Transverse colon (tissue), 4 donors: ENCODE data around the gene CCDC136.

Experiments used
- POLR2A ChIP-seq: fragments of 450-650 bp; IDR thresholded peaks from one replicate; pipeline ENCODE4 v1.6.1; 2016; ENCODE audit warnings: antibody characterized with exemption, mild to moderate bottlenecking, moderate library complexity
- POLR2AphosphoS5 ChIP-seq, 3 donors: sonication (generic); formaldehyde crosslinking; IDR thresholded peaks; one replicate each; pipeline ENCODE4 v1.6.1; 2016; ENCODE audit warnings: antibody characterized with exemption in 3 of 3
- TF ChIP-seq, protein P1 (sequence below), 5 experiments: fragments of 200-600 bp in 3 of 5; fragments of 450-650 bp in 2 of 5; sonication (generic) in 3 of 5; IDR thresholded peaks; 1 replicate in 2 of 5; 2 replicates in 3 of 5; pipeline ENCODE4 v1.5.1; 2016 to 2017; ENCODE audit warnings: antibody characterized with exemption in 5 of 5, inconsistent platforms in 3 of 5, mild to moderate bottlenecking in 2 of 5, moderate library complexity in 1 of 5

DNA sequence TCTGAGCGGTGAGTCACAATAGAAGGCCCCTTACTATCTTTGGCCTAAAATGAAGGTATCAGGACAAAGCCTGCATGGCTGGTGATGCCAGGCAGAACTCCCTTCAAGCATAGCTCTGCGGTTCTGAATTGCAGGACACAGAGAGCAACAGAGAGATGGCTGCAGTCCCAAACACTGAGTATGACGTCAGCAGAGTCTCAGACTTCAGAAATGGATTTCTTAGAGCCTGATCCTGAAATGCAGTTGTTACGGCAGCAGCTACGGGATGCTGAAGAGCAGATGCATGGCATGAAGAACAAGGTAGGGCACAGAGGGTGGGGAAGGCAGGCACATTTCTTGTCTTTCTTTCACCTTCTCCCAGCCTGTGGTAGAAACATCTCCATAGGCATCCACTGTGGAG is 13.5 kb downstream of the CCDC136 start:
- TF ChIP-seq, protein P1, sequence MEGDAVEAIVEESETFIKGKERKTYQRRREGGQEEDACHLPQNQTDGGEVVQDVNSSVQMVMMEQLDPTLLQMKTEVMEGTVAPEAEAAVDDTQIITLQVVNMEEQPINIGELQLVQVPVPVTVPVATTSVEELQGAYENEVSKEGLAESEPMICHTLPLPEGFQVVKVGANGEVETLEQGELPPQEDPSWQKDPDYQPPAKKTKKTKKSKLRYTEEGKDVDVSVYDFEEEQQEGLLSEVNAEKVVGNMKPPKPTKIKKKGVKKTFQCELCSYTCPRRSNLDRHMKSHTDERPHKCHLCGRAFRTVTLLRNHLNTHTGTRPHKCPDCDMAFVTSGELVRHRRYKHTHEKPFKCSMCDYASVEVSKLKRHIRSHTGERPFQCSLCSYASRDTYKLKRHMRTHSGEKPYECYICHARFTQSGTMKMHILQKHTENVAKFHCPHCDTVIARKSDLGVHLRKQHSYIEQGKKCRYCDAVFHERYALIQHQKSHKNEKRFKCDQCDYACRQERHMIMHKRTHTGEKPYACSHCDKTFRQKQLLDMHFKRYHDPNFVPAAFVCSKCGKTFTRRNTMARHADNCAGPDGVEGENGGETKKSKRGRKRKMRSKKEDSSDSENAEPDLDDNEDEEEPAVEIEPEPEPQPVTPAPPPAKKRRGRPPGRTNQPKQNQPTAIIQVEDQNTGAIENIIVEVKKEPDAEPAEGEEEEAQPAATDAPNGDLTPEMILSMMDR (IDR thresholded peaks at IDR 0.05), result no peak
- TF ChIP-seq POLR2A, result no peak
- TF ChIP-seq POLR2AphosphoS5 (IDR thresholded peaks at IDR 0.05), result no peak
